AG09309 (cell line): ENCODE results near the gene PGM1.
A peak's percentile ranks its signal among the peaks of the same experiment; 100 is the strongest.
"Not testable (repeated sequence)": the region's sequence is repeated elsewhere in the genome, so short reads cannot be mapped to it uniquely, and the experiment has no call there.

Source experiments
- DNase-seq: peaks from one replicate; pipeline ENCODE4 v3.0.0-alpha.2; 2010; ENCODE audit warnings: low read depth
- H3K4me3 ChIP-seq: 2 replicates; pipeline ENCODE4 v1.5.1; 2011; ENCODE audit warnings: mild to moderate bottlenecking, low read depth, low read length, moderate library complexity; ENCODE audit not compliant: control insufficient read depth
- CTCF ChIP-seq: IDR thresholded peaks from 2 replicates; pipeline ENCODE4 v1.5.1; 2011; ENCODE audit warnings: mild to moderate bottlenecking, low read depth, low read length, inconsistent platforms; ENCODE audit not compliant: insufficient read depth, control insufficient read depth; ENCODE audit errors: missing control alignments

The PGM1 gene

GRCh38 chr1:63557365-63557987, 35.7 kb upstream of the PGM1 start:
- TF ChIP-seq CTCF, result peak; percentile 67
- no peak overlapping the region for H3K4me3 ChIP-seq
- no peak for DNase-seq

GRCh38 chr1:63559357-63559756, 33.9 kb upstream of the PGM1 start:
- DNase-seq, result no peak
- no peak overlapping the region for H3K4me3 ChIP-seq
- TF ChIP-seq CTCF, result no peak

GRCh38 chr1:63563745-63564144, 29.5 kb upstream of the PGM1 start:
- TF ChIP-seq CTCF, result no peak
- H3K4me3 ChIP-seq, result no peak overlapping the region
- no peak for DNase-seq

- TF ChIP-seq CTCF, result no peak
- no peak overlapping the region for H3K4me3 ChIP-seq
- no peak for DNase-seq
These were observed 24.1 kb upstream of the PGM1 start for GRCh38 chr1:63569068-63569467.

- H3K4me3 ChIP-seq, result no peak overlapping the region
- DNase-seq, result no peak
- TF ChIP-seq CTCF, result no peak
These were observed 23.4 kb upstream of the PGM1 start for GRCh38 chr1:63569640-63570316.

GRCh38 chr1:63572686-63573085, 20.5 kb upstream of the PGM1 start:
- not testable (repeated sequence) for DNase-seq, H3K4me3 ChIP-seq

GRCh38 chr1:63574203-63574796, 18.9 kb upstream of the PGM1 start:
- not testable (repeated sequence) for DNase-seq, H3K4me3 ChIP-seq
